Chondrocyte (in vitro differentiated cells): Measurements from ENCODE around the gene ABI3BP. TPM values are rescaled to one million over a fixed set of nuclear protein-coding genes. Genes with fewer than 3 reads are reported as not detected.

ENCODE experiments used
- DNase-seq: peaks from one replicate; pipeline ENCODE4 v3.0.0; 2021; ENCODE audit warnings: mixed read lengths, low spot score
- H3K27ac Mint-ChIP-seq: one replicate; pipeline ENCODE4 v1.8.0; 2021; ENCODE audit warnings: mild to moderate bottlenecking, moderate library complexity, mixed read lengths; ENCODE audit not compliant: unreplicated experiment
- H3K27me3 Mint-ChIP-seq: 2 replicates; pipeline ENCODE4 v1.8.0; 2021; ENCODE audit warnings: low read depth, mixed read lengths
- H3K36me3 Mint-ChIP-seq: 2 replicates; pipeline ENCODE4 v1.8.0; 2021; ENCODE audit warnings: low read depth, mixed read lengths
- H3K4me1 Mint-ChIP-seq: 2 replicates; pipeline ENCODE4 v1.8.0; 2021; ENCODE audit warnings: low read depth, mild to moderate bottlenecking, mixed read lengths
- H3K4me3 Mint-ChIP-seq: one replicate; pipeline ENCODE4 v1.8.0; 2021; ENCODE audit warnings: mild to moderate bottlenecking, moderate library complexity, mixed read lengths; ENCODE audit not compliant: unreplicated experiment
- H3K9me3 Mint-ChIP-seq: 2 replicates; pipeline ENCODE4 v1.8.0; 2021; ENCODE audit warnings: low read depth, mixed read lengths
- total RNA-seq: library from RNA; stranded (reverse); gene quantifications from 3 replicates; pipeline ENCODE4 v1.2.1, GENCODE V29; 2021
- TF ChIP-seq, protein P1 (sequence below): fragments of 200-600 bp; sonication (generic); IDR thresholded peaks from 2 replicates; pipeline ENCODE4 v1.5.0; 2021; ENCODE audit warnings: antibody characterized with exemption, mild to moderate bottlenecking, moderate library complexity

Gene ABI3BP
- total RNA-seq, 1 donor from 2014 or later: 10.2 TPM

DNA sequence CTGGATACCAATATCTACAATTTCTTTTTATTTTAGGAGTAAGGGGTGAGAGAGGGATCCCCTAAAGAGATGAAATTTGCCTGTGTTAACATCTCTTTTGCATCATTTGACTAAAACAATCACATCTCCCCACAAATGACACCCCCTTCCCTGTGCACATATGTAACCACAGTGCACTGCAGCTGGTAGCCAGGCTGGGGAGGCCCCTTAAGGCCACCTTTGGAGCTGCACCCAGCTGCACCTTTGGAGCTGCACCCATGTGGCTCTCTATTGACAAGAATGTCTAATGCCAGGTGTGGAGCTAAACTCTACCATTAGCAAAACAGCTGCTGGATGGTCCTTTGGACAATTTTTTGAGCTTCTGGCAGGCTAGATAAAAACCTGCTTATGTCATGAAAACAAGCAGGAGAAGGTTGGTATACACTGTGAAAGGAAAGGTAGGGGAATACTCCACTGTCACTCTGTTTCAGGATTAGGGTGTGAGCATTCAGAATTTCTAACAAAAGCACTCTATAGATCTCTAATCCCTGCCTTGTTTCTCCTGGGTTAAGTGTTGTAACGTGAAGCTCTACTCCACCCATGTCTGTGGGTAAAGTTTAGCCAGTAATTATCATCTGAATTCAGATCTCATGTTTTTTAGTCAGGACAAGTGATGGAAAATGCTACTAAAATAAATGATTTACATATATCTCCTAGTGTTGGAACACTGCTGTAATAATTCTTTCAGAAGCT is 231.8 kb downstream of the ABI3BP start:
- Mint-ChIP-seq H3K4me3 (no peak overlapping the region), H3K27me3 (no peaks in the 10 kb centered on the region), H3K27ac (no peak overlapping the region), H3K36me3 (peaks cover 3% of the 10 kb centered on the region), H3K9me3 (no peaks in the 10 kb centered on the region), H3K4me1 (peaks cover 12% of the 10 kb centered on the region)
- no peak for DNase-seq
- TF ChIP-seq, protein P1, sequence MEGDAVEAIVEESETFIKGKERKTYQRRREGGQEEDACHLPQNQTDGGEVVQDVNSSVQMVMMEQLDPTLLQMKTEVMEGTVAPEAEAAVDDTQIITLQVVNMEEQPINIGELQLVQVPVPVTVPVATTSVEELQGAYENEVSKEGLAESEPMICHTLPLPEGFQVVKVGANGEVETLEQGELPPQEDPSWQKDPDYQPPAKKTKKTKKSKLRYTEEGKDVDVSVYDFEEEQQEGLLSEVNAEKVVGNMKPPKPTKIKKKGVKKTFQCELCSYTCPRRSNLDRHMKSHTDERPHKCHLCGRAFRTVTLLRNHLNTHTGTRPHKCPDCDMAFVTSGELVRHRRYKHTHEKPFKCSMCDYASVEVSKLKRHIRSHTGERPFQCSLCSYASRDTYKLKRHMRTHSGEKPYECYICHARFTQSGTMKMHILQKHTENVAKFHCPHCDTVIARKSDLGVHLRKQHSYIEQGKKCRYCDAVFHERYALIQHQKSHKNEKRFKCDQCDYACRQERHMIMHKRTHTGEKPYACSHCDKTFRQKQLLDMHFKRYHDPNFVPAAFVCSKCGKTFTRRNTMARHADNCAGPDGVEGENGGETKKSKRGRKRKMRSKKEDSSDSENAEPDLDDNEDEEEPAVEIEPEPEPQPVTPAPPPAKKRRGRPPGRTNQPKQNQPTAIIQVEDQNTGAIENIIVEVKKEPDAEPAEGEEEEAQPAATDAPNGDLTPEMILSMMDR: peak; percentile 32

DNA sequence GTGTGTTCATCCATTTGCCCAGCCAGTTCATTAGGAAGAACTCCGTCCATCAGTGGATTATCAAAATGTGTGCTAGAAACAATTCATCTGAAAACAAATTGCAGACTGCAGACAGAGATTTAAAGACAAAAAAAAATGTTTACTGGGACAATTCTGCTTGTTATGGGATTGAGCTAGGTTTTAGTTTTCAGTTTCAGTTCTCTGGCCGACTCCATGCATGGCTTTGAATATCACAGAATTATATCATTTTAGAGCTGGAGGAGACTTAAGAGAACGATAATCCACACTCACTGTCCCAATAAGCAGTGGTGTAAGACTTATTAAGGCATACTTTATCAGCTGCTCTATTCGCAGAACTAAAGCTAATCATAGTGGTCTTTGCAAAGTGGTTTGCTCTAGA is 232.8 kb downstream of the ABI3BP start:
- peaks cover 3% of the 10 kb centered on the region for H3K36me3 Mint-ChIP-seq
- no peak overlapping the region for H3K27ac Mint-ChIP-seq
- H3K4me1 Mint-ChIP-seq: peaks cover 12% of the 10 kb centered on the region
- no peak for DNase-seq
- TF ChIP-seq, protein P1: no peak
- H3K4me3 Mint-ChIP-seq: no peak overlapping the region
- H3K9me3 Mint-ChIP-seq: no peaks in the 10 kb centered on the region
- H3K27me3 Mint-ChIP-seq: no peaks in the 10 kb centered on the region

DNA sequence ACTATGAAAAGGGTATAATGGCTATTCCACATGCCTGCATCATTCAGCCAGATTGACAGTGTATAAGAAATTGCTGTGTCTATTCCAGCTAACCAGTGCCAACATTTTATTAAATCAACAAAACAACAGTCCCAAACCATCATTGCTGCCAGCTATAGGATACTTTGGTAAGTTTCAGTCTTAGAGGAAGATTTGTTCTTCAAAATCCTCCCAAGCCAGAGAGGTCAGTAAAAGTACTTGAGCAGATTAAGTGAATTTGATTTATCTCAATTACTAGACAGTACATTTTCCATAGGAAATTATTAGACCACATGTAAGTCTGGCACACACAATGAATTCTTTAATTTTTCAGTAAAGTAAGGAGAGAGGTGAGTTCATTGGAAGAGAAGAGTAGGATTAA is 233.3 kb downstream of the ABI3BP start:
- no peak for DNase-seq
- Mint-ChIP-seq H3K36me3 (peaks cover 6% of the 10 kb centered on the region), H3K9me3 (no peaks in the 10 kb centered on the region), H3K4me3 (no peak overlapping the region), H3K27me3 (no peaks in the 10 kb centered on the region), H3K4me1 (peaks cover 12% of the 10 kb centered on the region), H3K27ac (no peak overlapping the region)
- TF ChIP-seq, protein P1: no peak

DNA sequence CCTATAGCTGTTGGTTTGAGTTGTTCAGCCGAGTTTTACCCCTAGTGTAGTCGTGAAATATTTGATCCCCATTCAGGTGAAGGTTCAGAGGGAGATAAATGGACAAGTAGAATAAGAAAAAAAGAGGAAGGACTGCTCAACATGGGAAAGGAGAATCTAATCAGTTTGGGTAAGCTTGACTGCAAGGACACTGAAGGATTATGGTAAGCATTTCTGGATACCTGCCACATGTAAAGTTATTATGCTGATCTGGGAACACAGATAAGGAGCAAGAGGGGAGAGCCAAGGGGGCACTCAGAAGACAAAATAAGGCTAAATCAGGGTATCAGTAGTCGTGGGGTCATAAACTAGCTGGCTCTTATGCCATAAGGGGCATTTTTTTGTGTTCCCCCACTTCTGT is 234.1 kb downstream of the ABI3BP start:
- Mint-ChIP-seq H3K27me3 (no peaks in the 10 kb centered on the region), H3K4me3 (no peak overlapping the region), H3K27ac (no peak overlapping the region), H3K36me3 (peaks cover 9% of the 10 kb centered on the region), H3K4me1 (peaks cover 18% of the 10 kb centered on the region), H3K9me3 (no peaks in the 10 kb centered on the region)
- DNase-seq: no peak
- TF ChIP-seq, protein P1: no peak

DNA sequence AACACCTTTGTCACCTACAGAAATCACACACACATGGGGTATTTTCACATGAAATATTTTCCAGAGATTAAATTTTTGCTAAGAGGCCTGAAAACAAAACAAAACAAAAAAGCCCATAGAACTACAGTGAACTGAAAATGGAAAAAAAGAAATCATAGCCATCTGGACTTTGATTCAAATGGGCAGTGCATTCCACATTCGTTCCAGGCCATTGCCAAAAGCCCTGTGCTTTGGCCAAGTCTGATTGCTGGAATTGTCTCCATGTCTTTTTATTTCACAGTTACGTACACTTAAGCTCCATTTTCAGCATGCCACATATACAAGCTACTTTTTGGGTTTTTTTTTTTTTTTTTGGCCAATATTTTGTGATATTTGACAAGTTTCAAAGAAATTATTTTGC is 236.8 kb downstream of the ABI3BP start:
- Mint-ChIP-seq H3K4me1 (peaks cover 29% of the 10 kb centered on the region), H3K36me3 (peaks cover 25% of the 10 kb centered on the region), H3K27me3 (no peaks in the 10 kb centered on the region), H3K27ac (no peak overlapping the region), H3K9me3 (no peaks in the 10 kb centered on the region), H3K4me3 (no peak overlapping the region)
- TF ChIP-seq, protein P1: no peak
- DNase-seq: no peak
